NCI-H128 (cell line): ENCODE results near the gene TPM4.

Source experiments
- DNase-seq: peaks from one replicate; lab custom pipeline; 2025; ENCODE audit not compliant: unreplicated experiment; lab: John Stamatoyannopoulos, UW

Gene TPM4

GRCh38 chr19:16041299-16041990, 34.9 kb upstream of the TPM4 start:
- DNase-seq = peak; percentile 16

DNA sequence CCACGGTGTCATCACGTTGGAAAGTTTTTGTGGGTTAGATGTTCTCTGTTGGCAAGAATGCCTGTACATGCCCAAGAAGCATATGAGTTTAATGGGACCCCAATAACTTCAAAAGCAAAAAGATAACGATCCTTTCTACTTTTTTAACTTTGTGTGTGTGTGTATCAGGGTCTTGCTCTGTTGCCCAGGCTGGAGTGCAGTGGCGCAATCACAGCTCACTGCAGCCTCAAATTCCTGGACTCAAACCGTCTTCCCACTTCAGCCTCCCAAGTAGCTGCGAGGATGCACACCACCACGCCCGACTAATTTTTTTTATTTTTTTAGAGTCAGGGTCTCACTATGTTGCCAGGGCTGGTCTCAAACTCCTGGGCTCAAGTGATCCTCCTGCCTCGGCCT, 34.3 kb upstream of the TPM4 start:
- no peak for DNase-seq

- DNase-seq = no peak
Observed at GRCh38 chr19:16042533-16043085, 33.7 kb upstream of the TPM4 start.

GRCh38 chr19:16043156-16043757, 33.0 kb upstream of the TPM4 start:
- DNase-seq = no peak

DNA sequence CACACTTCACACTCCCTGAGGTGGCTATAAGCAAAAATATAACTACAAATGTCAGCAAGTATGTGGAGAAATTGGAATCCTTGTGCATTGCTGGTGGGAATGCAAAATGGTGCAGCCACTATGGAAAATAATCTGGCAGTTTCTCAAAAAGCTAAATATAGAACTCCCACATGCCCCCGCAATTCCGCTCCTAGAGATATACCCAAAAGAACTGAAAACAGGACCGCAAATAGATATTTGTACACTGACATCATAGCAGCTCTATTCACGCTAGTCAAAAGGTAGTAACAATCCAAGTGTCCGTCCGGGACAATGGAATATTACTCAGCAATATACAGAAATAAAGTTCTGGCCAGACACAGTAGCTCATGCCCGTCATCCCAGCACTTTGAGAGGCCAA, 31.5 kb upstream of the TPM4 start:
- DNase-seq = no peak

DNA sequence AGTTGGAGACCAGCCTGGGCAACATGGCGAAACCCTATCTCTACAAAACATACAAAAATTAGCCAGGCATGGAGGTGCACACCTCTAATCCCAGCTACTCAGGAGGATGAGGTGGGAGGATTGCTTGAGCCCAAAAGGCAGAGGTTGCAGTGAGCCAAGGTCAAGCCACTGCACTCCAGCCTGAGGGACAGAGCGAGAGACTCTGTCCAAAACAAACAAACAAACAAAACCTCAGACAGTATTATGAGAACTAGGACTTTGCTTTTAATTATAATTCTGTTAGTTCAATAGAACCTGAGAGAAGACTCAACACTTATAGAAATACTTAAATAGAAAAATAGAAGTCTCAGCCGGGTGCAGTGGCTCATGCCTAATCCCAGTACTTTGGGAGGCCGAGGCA, 31.1 kb upstream of the TPM4 start:
- DNase-seq = no peak

DNA sequence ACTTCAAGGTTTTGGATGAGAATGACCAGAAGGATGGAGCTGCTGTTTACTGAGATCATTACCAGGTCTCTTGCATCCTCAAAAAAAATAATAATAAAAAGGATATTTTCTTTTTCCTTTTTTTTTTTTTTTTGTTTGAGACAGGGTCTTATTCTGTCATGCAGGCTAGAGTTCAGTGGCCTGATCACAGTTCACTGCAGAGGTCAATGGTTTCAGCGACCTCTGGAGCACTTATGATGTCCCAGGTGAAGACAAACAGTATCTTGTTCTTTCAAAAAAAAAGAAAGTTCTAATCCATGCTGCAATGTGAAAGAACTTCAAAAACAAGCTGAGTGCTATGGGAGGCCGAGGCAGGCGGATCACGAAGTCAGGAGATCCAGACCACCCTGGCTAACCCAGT, 30.4 kb upstream of the TPM4 start:
- no peak for DNase-seq

DNA sequence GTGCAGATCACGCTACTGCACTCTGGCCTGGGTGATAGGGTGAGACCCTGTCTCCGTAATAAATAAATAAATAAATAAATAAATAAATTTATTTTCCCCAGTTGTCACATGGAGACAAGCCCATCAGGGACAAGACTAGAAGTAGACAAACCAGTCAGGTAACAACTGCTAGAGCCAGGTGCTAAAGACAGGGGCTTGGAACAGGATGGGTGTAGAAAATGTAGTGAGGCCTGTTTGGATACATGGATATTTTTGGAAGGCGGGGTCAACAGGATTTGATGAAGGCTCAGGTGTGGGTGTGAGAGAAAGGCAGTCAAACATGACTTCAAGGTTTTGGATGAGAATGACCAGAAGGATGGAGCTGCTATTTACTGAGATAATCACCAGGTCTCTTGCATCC, 27.7 kb upstream of the TPM4 start:
- DNase-seq = no peak

GRCh38 chr19:16051254-16052025, 24.9 kb upstream of the TPM4 start:
- no peak for DNase-seq

GRCh38 chr19:16052353-16052752, 23.9 kb upstream of the TPM4 start:
- no peak for DNase-seq

GRCh38 chr19:16057062-16057461, 19.2 kb upstream of the TPM4 start:
- DNase-seq = no peak

GRCh38 chr19:16060294-16060693, 16.0 kb upstream of the TPM4 start:
- DNase-seq = no peak

DNA sequence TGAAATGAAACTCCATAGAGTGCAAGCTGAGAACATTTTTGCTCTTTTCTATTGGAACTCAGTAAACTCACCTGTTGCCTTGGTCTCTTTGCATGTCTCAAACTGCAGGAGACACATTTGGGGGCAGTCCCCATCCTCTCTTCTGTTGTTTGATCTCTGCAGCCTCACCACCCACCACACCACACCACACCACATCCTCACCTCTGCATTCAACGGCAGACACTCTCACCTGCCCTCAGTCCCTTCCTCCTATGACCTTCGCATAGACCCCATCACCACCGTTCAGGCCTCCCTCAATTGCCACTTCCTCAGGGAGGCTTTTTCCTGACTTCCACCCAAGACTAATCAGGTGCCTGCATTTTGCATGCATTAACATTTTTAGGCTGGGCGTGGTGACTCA, 14.4 kb upstream of the TPM4 start:
- no peak for DNase-seq

DNA sequence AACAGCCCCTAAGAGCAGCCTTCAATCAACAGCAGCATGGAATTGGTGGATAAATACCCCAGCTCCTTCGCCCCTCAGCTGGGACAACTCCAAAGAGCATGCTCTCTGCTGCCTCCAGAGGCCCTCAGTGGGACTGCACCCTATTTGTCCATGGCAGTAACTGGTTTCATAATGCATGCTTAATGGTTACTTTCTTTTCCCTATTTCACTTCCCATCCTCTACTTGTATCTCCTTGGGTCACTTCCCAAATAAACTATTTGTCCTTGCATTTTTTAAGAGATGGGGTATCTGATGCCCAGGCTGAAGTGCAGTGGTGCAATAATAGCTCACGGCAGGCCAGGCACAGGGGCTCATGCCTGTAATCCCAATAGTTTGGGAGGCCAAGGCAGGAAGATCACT, 13.5 kb upstream of the TPM4 start:
- DNase-seq = no peak

DNA sequence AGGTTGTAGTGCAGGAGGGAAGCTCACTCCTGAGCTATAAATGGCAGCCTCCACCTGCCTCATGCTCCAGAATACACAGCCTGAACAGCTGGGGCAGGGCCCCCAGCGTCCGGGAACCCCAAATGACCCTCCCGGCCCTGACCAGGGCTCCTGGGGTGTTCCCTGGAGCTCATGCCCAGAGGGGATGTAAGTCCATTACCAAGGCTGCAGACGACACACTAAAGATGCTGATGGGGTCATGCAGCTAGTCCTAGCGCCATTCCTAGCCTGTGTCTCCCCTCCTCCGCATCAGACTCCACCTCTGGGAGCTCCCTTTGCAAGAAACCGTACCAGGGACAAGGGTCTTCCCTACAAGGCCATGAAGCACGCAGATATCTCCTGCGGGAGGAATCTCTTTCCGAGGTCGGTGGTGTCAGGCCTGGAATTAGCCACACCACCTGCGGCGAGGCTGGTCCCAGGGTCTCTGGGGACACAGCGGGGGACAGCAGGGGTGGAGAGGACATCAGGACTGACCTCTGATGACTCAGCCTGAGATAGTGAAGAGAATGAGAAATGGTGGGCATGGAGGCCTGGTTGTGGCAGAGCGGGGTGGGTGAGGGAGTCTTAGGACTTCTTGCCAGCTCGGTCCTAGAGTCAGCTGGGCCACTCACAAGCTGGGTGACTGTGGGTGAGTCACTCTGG, 11.9 kb upstream of the TPM4 start:
- DNase-seq = no peak

DNA sequence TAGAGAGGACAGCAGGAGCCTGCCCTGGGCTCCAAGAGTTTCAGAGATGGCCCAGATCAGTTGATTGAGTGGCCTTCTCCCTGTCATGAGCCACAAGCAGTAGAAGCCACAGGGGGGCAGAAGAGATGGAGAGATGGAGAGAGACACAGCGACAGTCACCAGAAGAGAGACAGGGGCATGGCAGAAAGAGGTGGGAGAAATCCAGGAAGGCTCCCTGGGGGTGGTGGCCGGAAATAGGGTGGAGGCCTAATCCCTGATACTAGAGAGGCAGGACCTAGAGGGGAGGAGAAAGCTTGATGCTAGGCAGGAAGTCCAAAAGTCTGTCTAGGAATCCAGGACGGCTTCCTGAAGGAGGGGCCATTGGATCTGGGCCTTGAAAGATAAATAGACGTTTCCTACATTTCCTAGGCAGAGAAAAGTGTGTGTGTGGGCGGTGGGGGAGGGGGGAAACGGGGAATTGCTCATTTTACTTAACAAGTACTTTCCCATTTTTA, 9.6 kb upstream of the TPM4 start:
- DNase-seq = no peak

DNA sequence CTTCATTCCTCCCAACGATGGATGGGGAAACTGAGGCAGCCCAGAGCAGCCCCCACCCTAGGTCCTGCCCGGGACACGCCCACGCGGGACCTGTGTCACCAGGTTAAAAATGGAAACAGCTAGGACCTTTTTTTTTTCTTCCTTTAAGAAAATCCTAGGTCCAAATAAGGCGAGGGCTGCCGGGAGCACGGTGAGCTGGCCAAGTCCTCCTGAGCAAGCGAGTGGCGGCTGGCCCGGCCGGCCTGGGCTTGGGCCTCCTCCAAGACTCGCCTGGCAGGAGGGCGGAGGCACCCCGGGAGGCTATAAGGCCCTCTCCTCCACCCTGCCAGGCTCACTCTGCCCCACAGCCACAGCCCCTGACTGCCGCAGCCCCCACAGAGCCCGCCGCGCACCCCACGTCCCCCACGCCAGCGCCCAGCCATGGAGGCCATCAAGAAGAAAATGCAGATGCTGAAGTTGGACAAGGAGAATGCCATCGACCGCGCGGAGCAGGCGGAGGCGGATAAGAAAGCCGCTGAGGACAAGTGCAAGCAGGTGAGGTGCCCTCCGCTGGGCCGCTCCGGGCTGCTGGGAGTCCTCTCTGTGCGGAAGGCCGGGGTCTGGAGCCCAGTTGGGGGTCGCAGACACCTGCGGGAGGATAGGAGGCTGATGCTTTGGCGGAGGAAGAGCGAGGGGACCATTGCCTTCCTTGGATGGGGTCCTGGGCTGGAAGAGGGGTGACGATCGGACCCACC, 8.9 kb upstream of the TPM4 start:
- DNase-seq = no peak

GRCh38 chr19:16068696-16069259, 7.5 kb upstream of the TPM4 start:
- no peak for DNase-seq

- DNase-seq = no peak
Observed at GRCh38 chr19:16069813-16070365, 6.4 kb upstream of the TPM4 start.

GRCh38 chr19:16070366-16070990, 5.8 kb upstream of the TPM4 start:
- DNase-seq = no peak
